Ureter (tissue), 1 donor: ENCODE measurements around the gene TXK. TPM values are rescaled to one million over a fixed set of nuclear protein-coding genes. Genes with fewer than 3 reads are reported as not detected.

Source experiments
- DNase-seq: peaks from one replicate; pipeline ENCODE4 v3.0.0-alpha.2; 2020; ENCODE audit warnings: low spot score
- total RNA-seq: library from RNA; stranded (reverse); gene quantifications from one replicate; pipeline ENCODE4 v1.2.4, GENCODE V29; 2023
- donor health status: DM: yes; HTN: yes; CAD: no.

The TXK gene
- total RNA-seq, 1 donor from 2014 or later, result 7.8 TPM

GRCh38 chr4:48021100-48021499 is 113.0 kb downstream of the TXK start:
- DNase-seq, result no peak

- no peak for DNase-seq
Observed at GRCh38 chr4:48018112-48018511, 115.9 kb downstream of the TXK start.

- DNase-seq, result peak; percentile 72
Observed at GRCh38 chr4:48017108-48017571, 116.9 kb downstream of the TXK start.

Other genes with a start within 250 kb of the TXK start
- 25.2 TPM for gene NFXL1, start 219.7 kb downstream of the TXK start, total RNA-seq
- 36.8 TPM for gene CNGA1, start 117.6 kb downstream of the TXK start, total RNA-seq
- gene NIPAL1, start 117.5 kb downstream of the TXK start, total RNA-seq, result 57.3 TPM
- gene TEC, start 135.6 kb upstream of the TXK start, total RNA-seq, result 3.4 TPM
- 92.0 TPM for gene SLAIN2, start 207.3 kb upstream of the TXK start, total RNA-seq